VCaP (cell line): ENCODE results near the gene C1orf116.

Experiments used
- H3K27ac ChIP-seq: fragments of 450-650 bp; 2 replicates; pipeline ENCODE4 v1.5.1; 2017
- TF ChIP-seq, protein P1 (sequence below): fragments of 450-650 bp; conservative IDR thresholded peaks from 2 replicates; pipeline ENCODE4 v1.5.1; 2017; ENCODE audit warnings: mild to moderate bottlenecking, moderate library complexity

The C1orf116 gene

DNA sequence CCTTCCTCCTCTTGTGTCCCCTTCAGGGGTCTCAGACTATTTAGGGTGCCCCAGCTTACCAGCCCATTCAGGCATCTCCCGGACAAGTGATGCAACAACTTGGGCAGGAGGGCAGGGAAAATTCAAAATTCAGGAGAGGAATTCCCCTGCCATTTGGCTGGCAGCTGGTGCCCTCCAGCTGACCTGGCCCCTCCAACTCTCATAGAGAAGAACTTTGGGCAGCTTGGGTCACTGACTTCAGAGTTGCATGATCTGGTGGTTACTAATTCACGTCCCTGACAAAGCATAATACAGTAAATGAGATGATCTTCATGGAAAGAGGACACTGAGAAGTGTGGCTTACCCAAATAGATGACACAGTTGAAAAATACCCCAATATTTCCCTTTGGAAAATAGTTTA, 62.1 kb downstream of the C1orf116 start, which contains the start of gene FCAMR:
FCAMR (minus strand) TSS at position 15 of the 400 bp plus-strand sequence. CDS start 335 bp downstream, outside the sequence.
- TF ChIP-seq, protein P1, sequence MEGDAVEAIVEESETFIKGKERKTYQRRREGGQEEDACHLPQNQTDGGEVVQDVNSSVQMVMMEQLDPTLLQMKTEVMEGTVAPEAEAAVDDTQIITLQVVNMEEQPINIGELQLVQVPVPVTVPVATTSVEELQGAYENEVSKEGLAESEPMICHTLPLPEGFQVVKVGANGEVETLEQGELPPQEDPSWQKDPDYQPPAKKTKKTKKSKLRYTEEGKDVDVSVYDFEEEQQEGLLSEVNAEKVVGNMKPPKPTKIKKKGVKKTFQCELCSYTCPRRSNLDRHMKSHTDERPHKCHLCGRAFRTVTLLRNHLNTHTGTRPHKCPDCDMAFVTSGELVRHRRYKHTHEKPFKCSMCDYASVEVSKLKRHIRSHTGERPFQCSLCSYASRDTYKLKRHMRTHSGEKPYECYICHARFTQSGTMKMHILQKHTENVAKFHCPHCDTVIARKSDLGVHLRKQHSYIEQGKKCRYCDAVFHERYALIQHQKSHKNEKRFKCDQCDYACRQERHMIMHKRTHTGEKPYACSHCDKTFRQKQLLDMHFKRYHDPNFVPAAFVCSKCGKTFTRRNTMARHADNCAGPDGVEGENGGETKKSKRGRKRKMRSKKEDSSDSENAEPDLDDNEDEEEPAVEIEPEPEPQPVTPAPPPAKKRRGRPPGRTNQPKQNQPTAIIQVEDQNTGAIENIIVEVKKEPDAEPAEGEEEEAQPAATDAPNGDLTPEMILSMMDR, result no peak
- peak within 1 kb of the TSS; percentile 77; the same call in 1 of the 2 replicates for H3K27ac ChIP-seq

DNA sequence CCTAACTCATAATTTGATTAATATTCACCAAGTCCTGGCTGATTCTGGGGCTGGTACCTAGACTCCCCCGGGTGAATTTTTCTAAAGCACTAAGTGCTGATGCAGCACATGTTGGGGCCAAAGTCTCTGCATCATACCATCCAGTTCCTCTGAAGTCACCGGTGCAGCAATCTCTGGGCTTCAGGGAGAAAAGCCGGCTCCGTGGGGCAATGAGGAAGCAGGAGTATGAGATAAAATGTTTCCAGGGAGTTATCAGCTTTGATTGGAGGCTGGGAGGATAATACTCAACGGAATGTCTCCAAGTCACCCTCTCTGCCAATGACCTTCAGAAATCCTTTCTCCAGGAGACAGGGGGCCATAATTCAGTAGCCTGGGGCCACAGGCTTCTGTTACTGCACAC, 63.5 kb downstream of the C1orf116 start:
- H3K27ac ChIP-seq, result no peak overlapping the region
- TF ChIP-seq, protein P1, result no peak
